A204.1 (cell line): ENCODE measurements around the gene IGFALS.

Source experiments
- FAIRE-seq: peaks from 2 replicates; lab custom pipeline; 2012; peaks lifted over from hg19 to GRCh38; lab: Jason Lieb, UNC

Gene IGFALS

DNA sequence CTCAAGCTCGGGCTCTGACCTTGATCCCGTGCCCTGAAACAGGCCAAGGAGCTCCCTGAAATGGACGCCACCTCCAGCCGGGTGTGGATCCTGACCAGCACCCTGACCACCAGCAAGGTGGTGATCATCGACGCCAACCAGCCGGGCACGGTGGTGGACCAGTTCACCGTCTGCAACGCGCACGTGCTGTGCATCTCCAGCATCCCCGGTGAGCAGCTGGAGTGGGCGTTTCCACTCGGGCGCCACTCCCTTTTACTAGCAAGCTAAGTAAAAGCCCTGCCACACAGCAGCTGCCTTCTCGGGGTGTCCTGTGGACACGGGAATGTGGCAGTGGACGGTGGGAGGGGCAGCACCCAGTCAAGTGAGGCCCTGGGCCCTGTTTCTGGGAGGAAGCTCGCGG, 28.5 kb downstream of the IGFALS start:
- FAIRE-seq, result no peak

DNA sequence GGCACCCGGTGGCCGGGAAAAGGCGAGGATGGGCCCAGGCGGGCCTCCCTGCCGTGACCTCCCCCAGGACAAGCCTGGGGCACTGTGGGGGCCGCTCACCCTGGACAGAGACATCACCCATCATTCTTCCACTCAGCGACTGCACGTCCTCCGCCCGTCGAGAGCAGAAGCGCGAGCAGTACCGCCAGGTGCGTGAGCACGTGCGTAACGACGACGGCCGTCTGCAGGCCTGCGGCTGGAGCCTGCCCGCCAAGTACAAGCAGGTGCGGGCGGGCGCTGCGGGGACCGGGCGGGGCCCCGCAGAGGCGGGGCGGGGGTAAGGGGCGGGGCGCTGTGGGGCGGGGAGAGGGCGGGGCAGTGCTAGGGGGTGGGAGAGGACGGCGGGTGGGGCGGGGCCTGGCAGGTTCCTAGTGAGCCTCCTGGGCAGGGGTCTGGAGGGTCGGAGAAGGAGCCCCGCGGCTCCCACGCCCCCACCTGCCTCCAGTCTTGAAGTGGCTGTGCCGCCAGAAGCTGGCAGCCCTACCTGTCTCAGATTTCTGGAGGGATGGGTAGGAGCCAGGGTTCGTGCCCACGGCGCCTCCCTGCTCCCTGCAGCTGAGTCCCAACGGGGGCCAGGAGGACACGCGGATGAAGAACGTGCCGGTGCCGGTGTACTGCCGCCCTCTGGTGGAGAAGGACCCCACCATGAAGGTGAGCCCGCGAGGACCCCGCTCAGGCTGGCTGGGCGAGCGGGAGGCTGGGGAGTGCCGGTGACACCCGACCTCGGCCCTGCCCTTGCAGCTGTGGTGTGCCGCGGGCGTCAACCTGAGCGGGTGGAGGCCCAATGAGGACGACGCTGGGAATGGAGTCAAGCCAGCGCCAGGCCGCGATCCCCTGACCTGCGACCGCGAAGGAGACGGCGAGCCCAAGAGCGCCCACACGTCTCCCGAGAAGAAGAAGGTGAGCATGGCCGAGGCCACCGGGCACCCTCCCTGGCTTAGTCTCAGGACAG, 29.7 kb downstream of the IGFALS start:
- FAIRE-seq, result no peak

DNA sequence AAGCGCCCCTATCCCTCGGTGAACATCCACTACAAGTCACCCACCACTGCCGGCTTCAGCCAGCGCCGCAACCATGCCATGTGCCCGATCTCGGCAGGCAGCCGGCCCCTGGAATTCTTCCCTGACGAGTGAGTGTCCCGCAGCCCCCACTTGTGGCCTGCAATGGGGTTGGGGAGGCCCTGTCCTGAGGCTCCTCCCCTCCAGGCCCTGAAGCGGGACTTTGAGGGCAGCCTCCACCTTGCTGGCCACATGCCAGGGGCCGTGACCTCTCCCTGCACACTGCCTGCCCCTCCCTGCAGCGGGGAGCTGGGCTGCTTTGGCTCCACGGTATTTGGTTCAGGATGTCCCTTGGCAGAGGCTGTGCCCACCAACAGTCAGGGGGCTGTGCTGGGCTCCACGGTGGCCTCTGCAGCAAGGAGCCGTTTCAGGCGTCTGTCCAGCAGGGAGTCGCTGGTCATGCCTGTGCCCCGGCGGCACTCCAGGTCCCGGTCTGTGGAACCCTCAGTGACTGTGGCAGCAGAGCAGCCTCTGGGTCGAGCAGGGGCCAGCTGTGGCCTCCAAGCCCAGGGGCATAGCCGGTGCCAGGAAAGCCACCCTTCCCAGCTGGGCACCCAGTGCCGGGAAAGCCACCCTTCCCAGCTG, 30.5 kb downstream of the IGFALS start:
- no peak for FAIRE-seq

DNA sequence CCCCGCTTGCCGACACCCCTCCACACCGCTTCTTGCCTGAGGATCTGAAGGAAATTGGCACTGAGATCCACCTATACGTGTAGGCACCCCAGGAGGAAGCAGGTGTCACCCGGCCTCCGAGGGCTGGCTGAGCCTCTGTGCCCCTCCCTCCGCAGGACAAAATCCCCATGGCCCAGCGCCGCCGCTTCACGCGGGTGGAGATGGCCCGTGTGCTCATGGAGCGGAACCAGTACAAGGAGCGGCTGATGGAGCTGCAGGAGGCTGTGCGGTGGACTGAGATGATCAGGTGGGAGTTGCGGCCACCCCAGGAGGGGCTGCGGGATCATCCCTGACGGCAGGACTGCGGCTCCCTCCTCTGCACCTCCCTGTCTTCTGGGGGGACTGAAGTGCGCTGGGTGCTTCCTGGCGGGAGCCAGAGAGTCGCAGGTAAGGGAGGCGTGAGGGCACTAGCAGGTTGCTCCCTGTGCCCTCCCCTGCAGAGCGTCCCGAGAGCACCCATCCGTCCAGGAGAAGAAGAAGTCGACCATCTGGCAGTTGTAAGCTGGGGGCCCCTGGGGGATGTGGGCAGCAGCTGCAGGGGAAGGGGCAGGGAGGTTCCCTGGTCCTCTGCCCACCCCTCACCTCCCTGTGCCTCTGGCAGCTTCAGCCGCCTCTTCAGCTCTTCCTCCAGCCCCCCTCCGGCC, 31.2 kb downstream of the IGFALS start:
- no peak for FAIRE-seq

DNA sequence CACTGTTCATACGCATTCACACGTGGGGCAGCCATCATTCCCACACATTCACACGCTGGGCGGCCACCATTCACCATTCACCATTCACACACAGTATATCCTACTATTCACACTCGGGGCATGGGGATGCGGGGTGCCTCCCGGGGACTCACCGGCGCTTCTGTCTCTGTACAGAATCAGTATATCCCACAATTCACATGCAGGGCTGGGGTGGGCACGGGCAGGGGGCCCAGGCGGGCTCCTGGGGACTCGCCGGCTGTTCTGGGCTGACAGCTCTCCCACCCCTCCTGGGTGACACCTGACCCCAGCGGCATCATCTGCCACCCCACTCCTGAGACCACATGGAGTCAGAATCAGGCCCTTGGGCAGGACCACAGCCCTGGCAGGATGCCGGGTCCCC, 31.8 kb downstream of the IGFALS start:
- FAIRE-seq, result no peak

DNA sequence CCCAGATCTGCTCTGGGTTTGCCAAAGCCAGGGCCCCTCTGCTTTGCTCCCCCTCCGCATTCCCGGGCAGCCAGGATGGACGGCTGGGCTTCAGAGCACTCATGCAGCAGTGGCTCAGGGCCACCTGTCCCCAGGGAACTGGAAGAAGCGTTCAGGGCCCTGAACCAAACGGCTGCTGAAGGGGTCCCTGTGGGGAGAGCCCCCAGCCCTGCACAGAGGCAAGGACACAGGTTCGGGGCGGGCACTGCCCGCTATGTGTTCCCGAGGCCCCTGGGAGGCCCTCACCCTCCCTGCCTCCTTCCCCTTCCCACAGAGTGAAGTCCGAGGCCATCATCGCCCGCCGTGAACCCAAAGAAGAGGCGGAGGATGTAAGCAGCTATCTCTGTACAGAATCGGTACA, 32.6 kb downstream of the IGFALS start:
- FAIRE-seq, result no peak

DNA sequence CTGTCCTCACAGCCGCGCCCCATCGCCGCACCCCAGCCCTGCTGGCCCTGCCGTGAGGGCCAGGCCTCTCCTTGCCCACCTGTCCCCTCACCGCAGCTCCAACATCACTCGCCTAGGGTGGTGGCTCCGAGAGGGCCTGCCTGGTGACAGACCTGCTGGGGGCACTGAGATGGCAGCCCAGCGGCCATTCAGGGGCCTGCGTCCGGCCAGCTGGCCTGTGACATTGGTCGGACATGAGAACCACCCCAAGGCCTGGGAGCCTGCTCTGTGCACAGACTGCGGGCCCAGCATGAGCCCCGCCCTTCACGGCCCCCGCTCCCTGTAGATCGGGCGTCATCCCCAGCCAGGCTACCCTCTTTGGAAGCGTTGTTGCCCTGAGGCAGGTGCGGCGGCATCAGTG, 34.0 kb downstream of the IGFALS start:
- FAIRE-seq, result no peak

DNA sequence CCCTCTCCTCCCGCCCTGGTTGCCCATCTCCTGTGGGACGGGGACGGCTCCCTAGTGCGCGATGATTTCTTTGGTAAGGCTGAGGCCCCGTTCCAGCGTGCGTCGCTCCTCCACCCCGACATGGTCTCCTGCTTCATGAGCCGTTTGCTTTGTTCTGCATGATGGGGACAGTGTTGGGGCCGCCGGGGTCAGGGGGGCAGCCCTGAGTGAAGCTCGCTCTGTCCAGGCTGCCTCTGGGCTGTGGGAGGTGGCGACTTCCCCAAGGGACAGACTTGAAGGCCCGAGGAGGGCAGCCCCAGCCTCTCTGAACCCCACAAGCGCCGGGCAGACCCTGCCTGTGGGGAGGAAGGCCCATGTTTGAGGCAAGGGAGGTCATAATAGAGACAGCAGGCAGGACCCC, 34.6 kb downstream of the IGFALS start:
- FAIRE-seq, result no peak

DNA sequence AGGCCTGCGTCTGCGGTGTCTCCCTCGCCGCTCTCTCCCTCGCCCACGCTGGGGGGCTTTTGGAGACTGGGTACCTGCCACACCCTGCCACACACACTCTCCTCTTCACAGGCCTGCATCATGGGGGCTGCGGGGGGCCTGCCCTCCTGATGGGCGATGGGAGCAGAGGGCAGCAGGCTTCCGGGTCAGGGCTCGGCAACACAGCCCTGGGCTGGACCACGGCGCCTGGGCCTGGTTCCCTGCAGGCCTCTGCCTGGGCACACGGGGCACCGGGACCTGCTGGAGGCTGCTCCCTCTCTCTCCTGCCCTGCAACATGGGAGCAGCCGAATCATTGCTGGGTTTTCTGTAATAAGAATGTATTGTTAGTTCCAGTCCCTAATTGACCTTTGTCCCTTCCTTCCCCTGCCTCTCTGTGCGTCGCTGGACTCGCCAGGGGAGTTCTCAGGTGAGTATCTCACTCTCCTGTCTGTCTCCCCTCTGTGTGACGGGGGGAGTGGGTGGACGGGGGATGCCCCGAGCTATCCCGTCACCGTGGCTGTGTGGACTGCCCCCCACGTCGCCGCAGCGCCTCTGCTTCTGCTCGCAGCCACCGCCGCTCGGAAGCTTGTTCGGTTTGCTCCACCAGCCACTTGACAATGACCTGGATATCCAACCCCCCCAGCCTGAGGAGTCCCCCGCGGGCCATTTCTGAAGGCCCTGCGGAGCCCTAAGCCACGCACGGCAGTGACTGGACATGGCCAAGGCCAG, 35.6 kb downstream of the IGFALS start:
- no peak for FAIRE-seq

DNA sequence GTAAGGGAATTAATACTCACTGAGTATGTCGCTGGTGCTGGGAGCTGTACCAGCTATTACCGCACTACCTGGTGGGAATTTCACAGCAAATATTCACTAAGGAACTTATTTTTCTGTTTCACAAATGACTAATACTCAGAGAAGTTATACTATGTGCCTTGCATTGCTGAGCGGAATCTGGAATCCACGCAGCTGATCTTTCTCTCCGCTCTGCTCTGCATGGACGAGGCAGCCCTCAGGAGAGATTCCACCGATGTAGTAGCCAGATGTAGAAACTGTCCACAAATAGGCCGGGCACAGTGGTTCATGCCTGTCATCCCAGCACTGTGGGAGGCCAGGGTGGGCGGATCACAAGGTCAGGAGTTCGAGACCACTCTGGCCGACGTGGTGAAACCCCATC, 39.3 kb downstream of the IGFALS start:
- FAIRE-seq, result no peak

DNA sequence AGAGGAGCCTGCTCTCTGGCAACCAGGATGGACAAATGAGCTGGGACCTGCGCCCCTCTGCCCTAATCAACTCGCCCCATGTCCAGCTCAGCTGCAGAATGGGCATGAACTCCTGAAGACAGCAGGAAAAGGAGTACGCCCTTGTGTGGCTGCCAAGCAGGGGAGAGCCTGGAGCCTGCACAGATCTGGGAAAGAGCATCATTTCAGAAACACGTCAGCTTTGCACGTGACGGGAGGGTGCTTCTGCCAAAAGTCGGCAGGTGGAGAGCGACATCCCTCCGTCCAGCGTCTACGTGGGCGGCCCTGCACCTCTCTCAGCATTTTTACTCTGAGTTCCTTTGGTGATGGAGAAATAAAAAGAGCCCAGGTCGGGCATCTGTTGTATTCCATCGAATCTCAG, 40.7 kb downstream of the IGFALS start:
- FAIRE-seq, result no peak

DNA sequence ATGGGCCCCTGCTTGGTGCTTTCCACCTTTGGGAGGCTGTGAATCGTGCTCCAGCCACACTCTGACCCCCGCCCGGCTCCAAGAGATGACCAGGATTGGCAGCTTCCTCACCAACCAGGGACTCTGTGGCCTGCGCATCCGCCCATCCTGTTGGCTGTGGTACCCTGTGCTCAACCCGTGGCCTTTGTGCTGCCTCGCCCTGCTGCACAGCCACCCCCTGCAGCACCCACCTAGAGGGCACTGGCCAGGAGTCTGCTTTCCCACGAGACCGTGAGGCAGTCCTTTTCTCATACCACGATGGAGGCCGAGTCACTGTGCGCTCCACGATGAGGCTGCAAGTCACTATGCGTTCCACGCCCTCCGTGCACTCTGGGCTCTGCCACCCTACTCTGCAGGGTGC, 41.6 kb downstream of the IGFALS start:
- FAIRE-seq, result no peak

DNA sequence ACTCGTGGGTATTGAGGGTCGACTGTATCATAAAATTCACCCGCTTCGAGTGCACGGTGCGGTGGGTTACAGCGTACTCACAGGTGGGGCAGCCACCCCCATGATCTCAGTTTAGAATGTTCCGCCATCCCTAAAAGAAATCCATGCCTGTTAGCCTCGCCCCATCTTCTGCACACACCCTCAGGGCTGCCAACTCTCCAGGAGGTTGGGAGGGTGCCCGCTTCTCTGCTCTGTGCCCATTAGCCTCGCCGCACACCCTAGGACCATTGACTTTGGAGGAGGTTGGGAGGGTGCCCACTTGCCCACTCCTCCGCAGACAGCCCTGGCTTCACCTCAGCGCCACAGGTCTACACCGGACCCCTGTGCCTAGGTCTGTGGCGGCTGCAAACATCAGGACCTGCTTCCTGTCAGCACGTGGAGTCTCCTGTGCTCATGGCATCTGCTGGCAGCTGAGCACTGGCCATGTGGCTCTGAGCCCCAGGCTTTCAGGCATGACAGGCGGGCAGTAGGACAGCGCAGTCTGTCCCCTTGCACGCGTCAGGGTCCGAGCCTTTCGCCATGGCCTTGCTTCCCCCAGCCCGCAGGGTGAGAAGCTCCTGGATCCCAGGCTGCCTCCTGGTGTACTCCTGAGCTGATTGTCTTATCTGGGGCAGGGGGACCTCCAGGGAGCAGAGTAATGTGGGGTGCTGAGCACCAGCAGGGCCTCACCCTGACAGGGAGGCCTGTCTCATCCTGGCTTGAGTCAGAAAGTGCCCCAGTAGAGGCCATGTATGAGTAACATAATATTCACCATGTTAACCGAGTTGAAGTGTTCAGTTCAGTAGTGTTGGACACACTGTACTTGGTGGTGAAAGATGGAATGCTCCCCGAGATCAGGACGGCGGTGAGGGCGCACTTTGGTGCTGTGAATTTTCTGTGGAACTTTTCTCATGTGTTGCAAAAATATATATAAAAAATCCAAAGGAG, 44.1 kb downstream of the IGFALS start:
- no peak for FAIRE-seq

DNA sequence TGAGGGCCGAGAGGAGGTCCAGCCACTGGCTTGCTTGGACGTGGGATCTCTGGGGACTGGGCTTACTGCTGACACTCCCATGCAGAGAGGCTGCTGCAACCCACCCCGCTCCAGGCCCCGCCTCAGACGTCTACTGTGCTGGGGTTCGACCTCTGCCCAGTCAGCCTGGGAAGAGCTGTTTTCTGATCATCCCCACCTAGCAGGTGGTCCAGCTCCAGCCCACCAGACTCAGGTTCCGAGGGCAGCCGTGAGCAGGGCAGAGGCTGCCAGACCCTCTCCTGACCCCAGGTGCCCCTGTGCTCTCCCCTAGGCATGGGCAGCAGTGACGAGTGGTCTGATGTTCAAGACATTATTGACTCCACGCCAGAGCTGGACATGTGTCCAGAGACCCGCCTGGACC, 45.6 kb downstream of the IGFALS start:
- FAIRE-seq, result no peak

DNA sequence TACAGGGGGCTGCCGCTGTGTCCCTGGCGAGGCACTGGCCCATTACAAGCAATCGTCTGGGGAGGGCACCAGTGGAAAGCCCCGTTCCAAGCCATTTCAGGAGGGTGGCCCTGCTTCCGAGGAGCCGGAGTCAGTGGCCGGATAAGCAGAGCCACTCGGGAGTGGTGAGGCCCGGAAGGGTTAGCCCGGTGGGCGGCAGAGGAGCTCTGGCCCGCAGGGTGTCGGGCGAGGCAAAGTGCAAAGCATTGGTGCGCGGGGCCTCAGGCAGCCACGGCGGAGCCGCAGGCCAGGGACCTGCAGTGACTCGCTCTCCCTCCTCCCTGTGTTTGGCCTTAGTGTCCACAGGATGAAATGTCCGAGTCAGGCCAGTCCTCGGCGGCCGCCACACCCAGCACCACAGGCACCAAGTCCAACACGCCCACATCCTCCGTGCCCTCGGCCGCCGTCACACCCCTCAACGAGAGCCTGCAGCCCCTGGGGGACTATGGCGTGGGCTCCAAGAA, 46.8 kb downstream of the IGFALS start:
- no peak for FAIRE-seq

DNA sequence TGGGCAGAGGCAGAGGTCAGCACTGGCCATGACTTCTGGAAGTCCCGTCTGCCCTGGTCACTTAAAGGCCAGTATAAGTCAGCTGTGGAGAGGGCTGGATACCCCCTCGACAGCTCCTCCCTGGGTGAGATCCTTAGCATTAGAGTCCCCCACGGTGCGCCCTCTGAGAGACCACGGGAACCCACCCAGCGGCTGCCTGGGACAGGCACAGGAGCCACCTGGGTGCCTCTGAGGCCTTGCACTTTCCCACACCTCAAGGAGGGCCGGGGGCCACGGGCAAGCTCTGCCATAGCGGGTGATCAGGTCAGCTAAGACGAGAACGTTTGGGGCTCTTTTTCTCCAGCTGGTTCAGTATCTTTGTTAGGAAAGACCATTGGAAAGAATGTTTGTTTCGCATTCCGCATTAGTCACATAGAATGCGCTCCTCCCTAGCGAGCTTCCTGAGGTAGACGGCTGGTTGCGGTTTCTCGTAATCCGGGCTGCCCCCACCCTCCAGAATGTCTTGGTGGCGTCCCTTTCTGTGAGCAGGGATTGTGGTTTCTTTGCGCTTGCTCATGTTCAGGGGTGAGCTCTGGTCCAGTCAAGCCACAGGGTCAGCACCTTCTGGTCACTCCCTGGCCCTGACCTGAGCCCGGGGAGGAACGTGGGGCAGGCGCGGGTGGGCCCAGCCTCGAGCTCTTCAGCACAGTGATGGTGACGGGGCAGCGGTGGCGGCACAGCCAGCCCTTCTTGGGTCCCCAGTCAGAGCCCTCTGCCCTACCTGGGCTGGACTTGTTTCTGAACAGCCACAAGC, 47.4 kb downstream of the IGFALS start:
- FAIRE-seq, result no peak

DNA sequence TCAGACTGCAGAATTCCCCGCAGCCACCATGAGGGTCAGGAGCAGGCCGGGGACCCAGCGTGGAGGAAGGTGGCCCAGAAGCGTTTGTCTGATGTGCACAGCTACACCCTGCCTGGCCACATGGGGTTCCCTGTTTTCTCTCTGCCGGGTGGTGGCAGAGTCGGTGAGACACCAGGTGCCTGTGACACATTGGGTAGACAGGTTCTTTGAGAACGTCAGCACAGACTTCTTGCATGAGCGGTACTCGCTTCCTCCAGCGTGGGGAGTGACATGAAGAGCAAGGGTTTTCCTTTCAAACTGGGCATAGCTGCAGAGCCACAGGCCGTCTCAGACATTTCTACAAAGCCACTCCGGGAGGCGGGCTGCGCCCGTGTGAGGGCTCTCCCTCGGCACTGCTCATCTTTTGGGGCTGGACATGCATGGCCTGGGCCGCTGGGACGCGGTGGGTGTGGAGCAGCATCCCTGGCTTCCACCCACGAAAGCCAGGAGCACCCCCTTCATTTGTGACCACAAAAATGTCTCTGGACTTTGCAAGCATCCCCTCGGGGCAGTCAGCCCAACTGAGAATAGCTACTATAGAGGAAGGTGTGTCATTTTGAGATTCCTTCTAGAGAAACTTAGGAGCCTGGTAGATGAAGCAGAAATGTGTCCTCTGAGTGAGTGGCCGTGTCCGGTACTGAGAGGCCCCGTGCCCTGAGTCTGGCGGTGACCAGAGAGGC, 48.2 kb downstream of the IGFALS start:
- no peak for FAIRE-seq

DNA sequence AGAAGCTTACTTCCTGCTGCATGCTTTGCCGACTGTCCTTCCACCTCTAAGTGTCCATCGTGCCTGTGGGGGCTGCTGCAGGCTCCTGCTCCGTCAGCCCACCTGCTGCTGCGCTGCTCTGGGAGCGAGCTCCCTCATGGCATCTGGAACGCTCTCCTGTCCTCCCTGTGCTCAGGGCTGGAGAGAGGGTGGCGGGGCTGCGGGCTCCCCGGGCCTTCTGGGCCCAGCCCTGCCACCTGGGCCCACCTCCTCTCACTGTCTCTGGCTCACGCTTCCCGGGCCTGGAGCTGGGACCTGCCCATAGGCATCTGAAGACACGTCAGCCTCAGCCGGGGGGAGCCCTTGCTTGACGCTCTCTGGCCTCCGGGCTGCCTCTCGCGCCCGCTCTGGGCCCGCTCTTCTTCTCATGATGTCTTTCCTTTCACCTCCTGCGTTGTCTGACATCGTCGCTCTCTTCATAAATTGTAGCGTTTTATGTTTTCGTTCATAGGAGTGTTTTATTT, 49.1 kb downstream of the IGFALS start:
- no peak for FAIRE-seq
